Gastrocnemius medialis (tissue), 4 donors: ENCODE data around the gene ZRANB3.

Experiments
- CTCF ChIP-seq, 5 experiments: fragments of 450-650 bp in 3 of 5; fragments of 200-600 bp in 2 of 5; sonication (generic) in 2 of 5; IDR thresholded peaks in 4 of 5; conservative IDR thresholded peaks in 1 of 5; 1 replicate in 4 of 5; 2 replicates in 1 of 5; pipeline ENCODE4 v1.5.1; 2016 to 2019; ENCODE audit warnings: antibody characterized with exemption in 5 of 5, mild to moderate bottlenecking in 3 of 5, moderate library complexity in 3 of 5
- POLR2A ChIP-seq, 2 donors: fragments of 450-650 bp; IDR thresholded peaks; one replicate each; pipeline ENCODE4 v1.6.1; 2017; ENCODE audit warnings: antibody characterized with exemption in 2 of 2, mild to moderate bottlenecking in 2 of 2, moderate library complexity in 2 of 2

DNA sequence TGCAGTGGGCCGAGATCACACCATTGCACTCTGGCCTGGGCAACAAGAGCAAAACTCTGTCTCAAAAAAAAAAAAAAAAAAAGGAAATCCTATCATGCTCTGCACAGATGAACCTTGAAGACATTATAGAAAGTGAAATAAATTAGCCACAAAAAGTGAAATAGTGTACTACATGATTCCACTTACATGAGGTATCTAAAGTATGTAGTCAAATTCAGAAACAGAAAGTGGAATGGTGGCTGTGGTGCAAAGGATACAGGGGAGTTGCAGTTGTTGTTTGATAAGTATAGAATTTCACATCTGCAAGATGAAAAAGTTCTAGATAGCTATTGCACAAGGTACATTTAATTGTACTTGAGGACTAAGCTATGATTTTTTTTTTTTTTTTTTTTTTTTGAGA, 5.2 kb downstream of the ZRANB3 start:
- TF ChIP-seq CTCF (IDR thresholded peaks at IDR 0.05 in 4 of 5, conservative IDR thresholded peaks at IDR 0.05 in 1 of 5): no peak
- no peak for TF ChIP-seq POLR2A (IDR thresholded peaks at IDR 0.05)
